HepG2 (cell line): Measurements from ENCODE around the gene SPAG6. TPM values are rescaled to one million over a fixed set of nuclear protein-coding genes. Genes with fewer than 3 reads are reported as not detected.

ENCODE experiments used
- HDAC1 ChIP-seq: sonication (generic); formaldehyde crosslinking; IDR thresholded peaks from 2 replicates; pipeline ENCODE4 v1.5.1; 2020; ENCODE audit warnings: mild to moderate bottlenecking, missing genetic modification reagents
- JUN ChIP-seq: sonication (generic); formaldehyde crosslinking; IDR thresholded peaks from 2 replicates; pipeline ENCODE4 v1.4.0; 2020; ENCODE audit warnings: mild to moderate bottlenecking, missing genetic modification reagents
- KDM6A ChIP-seq: IDR thresholded peaks from 2 replicates; pipeline ENCODE4 v1.6.1; 2016; ENCODE audit warnings: low read depth
- MAFG ChIP-seq: sonication (generic); formaldehyde crosslinking; IDR thresholded peaks from 2 replicates; pipeline ENCODE4 v1.5.1; 2020; ENCODE audit warnings: mild to moderate bottlenecking, missing genetic modification reagents
- NFE2L1 ChIP-seq: sonication (generic); formaldehyde crosslinking; IDR thresholded peaks from 2 replicates; pipeline ENCODE4 v1.4.0; 2020; ENCODE audit warnings: missing genetic modification reagents, mild to moderate bottlenecking, borderline replicate concordance
- NPAS2 ChIP-seq: sonication (generic); formaldehyde crosslinking; IDR thresholded peaks from 2 replicates; pipeline ENCODE4 v1.8.0; 2022; ENCODE audit warnings: mild to moderate bottlenecking, missing genetic modification reagents, borderline replicate concordance
- RBAK ChIP-seq: sonication (generic); formaldehyde crosslinking; IDR thresholded peaks from 2 replicates; pipeline ENCODE4 v1.5.1; 2020; ENCODE audit warnings: mild to moderate bottlenecking, missing genetic modification reagents
- REPIN1 ChIP-seq: sonication (generic); formaldehyde crosslinking; IDR thresholded peaks from 2 replicates; pipeline ENCODE4 v1.8.0; 2022; ENCODE audit warnings: missing genetic modification reagents, low read depth, mild to moderate bottlenecking, borderline replicate concordance
- SALL2 ChIP-seq: sonication (generic); formaldehyde crosslinking; IDR thresholded peaks from 2 replicates; pipeline ENCODE4 v1.8.1; 2023; ENCODE audit warnings: mild to moderate bottlenecking, missing genetic modification reagents, inconsistent platforms
- SRSF1 ChIP-seq: fragments of 200-400 bp; formaldehyde crosslinking; optimal IDR thresholded peaks from 2 replicates; pipeline ENCODE3; 2017; ENCODE audit warnings: mild to moderate bottlenecking, low read depth, low read length, moderate library complexity
- TAF1 ChIP-seq: sonication (generic); formaldehyde crosslinking; IDR thresholded peaks from 2 replicates; pipeline ENCODE4 v1.4.0; 2020; ENCODE audit warnings: missing genetic modification reagents
- THAP11 ChIP-seq: IDR thresholded peaks from 2 replicates; pipeline ENCODE4 v1.6.1; 2016; ENCODE audit warnings: missing biosample characterization, missing genetic modification reagents
- ZFP1 ChIP-seq: IDR thresholded peaks from 2 replicates; pipeline ENCODE4 v1.6.1; 2016
- ZNF468 ChIP-seq: sonication (generic); formaldehyde crosslinking; IDR thresholded peaks from 2 replicates; pipeline ENCODE4 v1.8.0; 2022; ENCODE audit warnings: mild to moderate bottlenecking, moderate library complexity, missing genetic modification reagents
- ZNF878 ChIP-seq: sonication (generic); formaldehyde crosslinking; IDR thresholded peaks from 2 replicates; pipeline ENCODE4 v1.8.1; 2023; ENCODE audit warnings: mild to moderate bottlenecking, missing genetic modification reagents, moderate library complexity
- ZSCAN21 ChIP-seq: sonication (generic); formaldehyde crosslinking; IDR thresholded peaks from 2 replicates; pipeline ENCODE4 v1.8.0; 2022; ENCODE audit warnings: mild to moderate bottlenecking, missing genetic modification reagents, moderate library complexity, borderline replicate concordance
- ZSCAN25 ChIP-seq: sonication (generic); formaldehyde crosslinking; IDR thresholded peaks from 2 replicates; pipeline ENCODE4 v1.8.0; 2022; ENCODE audit warnings: mild to moderate bottlenecking, missing genetic modification reagents
- polyA plus RNA-seq, 8 experiments: library from polyadenylated mRNA; depleted of rRNA in 3 of 8; stranded (reverse) in 7 of 8; unstranded in 1 of 8; fragments of >200 nt; fragmentation: Illumina TruSeq in 4 of 8; extraction: Trizol in 4 of 8; gene quantifications; 2 replicates each; pipeline versions ENCODE4 v1.2.1 to v1.2.3, GENCODE V29; 2011 to 2016; ENCODE audit warnings: low read depth in 4 of 8, missing spikeins in 1 of 8, mixed read lengths in 1 of 8; ENCODE audit not compliant: insufficient read depth in 1 of 8
- total RNA-seq, 5 experiments: library from RNA; depleted of rRNA; stranded (reverse); fragments of >200 nt; fragmentation: Illumina TruSeq; extraction: Trizol; gene quantifications; 2 replicates each; pipeline ENCODE4 v1.2.3, GENCODE V29; 2016; ENCODE audit warnings: low read depth in 1 of 5
- TF ChIP-seq, protein P1 (sequence below): sonication (generic); formaldehyde crosslinking; IDR thresholded peaks from 2 replicates; pipeline ENCODE4 v1.8.1; 2023; ENCODE audit warnings: mild to moderate bottlenecking, moderate library complexity, missing genetic modification reagents
- TF ChIP-seq, protein P2 (sequence below): IDR thresholded peaks from 2 replicates; pipeline ENCODE4 v1.6.1; 2016; ENCODE audit warnings: mild to moderate bottlenecking
- TF ChIP-seq, protein P3 (sequence below): IDR thresholded peaks from 2 replicates; pipeline ENCODE4 v1.6.1; 2012; ENCODE audit warnings: inconsistent platforms
- TF ChIP-seq, protein P4 (sequence below): sonication (generic); formaldehyde crosslinking; IDR thresholded peaks from 2 replicates; pipeline ENCODE4 v1.8.1; 2023; ENCODE audit warnings: missing genetic modification reagents, mild to moderate bottlenecking, borderline replicate concordance
- TF ChIP-seq, protein P5 (sequence below): sonication (generic); formaldehyde crosslinking; IDR thresholded peaks from 2 replicates; pipeline ENCODE4 v1.9.0; 2021; ENCODE audit warnings: missing genetic modification reagents, mild to moderate bottlenecking, borderline replicate concordance
- TF ChIP-seq, protein P6 (sequence below): sonication (generic); formaldehyde crosslinking; conservative IDR thresholded peaks from 2 replicates; pipeline ENCODE4 v1.4.0; 2020; ENCODE audit warnings: missing genetic modification reagents

SPAG6 gene
- total and polyA plus RNA-seq, 2 of the 13 experiments (the other 11 are each of a cell fraction or from before 2014, with no cell fraction given): not detected

DNA sequence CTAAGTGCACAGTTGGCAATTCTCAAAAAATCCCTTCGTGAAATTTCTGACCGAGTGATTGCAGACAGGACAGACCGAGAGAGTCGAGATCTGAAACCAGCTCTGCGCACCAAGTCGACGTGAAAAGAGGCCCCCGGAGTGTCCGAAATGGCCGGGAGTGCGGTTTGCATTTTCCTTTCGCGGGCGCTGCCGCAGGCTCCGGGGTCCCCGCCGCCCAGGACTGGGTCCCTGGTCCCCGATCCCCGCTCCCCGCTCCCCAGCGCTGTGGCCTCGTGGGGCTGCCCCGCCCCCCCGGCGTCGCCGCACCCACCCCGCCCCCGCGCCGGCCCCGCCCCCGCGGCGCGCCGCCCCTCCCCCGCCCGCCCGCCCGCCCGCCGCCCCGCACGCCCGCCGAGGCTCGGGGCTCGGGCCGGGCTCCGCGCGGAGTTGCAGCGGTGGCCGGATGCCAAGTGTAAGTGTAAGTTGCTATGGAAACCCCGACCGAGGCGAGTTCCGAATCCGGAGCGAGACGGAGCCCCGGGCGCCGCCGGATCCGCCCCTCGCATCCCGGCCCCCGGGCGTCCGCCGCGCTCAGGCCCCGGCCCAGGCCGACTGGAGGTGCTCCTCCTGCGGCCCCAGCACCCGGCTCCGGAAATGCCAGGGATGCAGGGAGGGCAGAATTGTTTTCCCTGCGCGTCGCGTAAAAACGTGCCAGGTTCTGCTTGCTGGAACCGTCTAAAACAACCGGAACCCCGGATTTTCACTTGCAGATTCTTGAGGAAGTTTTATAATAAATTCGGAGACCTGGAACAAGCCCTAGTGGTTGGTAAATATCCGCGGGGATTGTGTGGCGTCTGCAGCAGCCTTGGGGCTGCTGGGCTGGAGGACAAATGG lies 19.8 kb upstream of the SPAG6 start (continued):
- TF ChIP-seq ZNF468 (no peak), NPAS2 (CRISPR knock-in tag) (no peak), SALL2 (CRISPR knock-in tag) (no peak), SRSF1 (no peak), KDM6A (CRISPR knock-in tag) (no peak), JUN (CRISPR knock-in tag) (no peak), THAP11 (CRISPR knock-in tag) (0 out of 2 replicates have a peak, but pooled peaks have one; percentile 18), HDAC1 (peak; percentile 77), ZSCAN25 (CRISPR knock-in tag) (no peak), TAF1 (CRISPR knock-in tag) (no peak), ZFP1 (CRISPR knock-in tag) (no peak), NFE2L1 (CRISPR knock-in tag) (no peak), ZNF878 (CRISPR knock-in tag) (no peak), REPIN1 (CRISPR knock-in tag) (no peak), ZSCAN21 (no peak), MAFG (no peak), RBAK (CRISPR knock-in tag) (no peak)
- TF ChIP-seq, protein P1, sequence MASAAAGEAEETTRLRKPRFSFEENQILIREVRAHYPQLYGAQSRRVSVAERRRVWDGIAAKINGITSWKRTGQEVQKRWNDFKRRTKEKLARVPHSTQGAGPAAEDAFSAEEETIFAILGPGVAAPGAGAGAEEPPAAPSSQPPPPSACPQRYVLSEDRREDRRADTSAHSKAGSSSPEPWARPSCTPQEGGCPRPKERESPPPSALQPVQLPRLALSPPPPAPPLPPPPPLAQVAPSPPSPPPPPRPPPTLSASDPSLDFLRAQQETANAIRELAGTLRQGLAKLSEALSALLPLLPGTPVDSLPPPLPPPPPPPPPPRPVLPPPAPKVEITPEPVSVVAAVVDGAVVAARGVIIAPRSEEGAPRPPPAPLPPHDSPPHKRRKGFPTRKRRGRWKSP (CRISPR knock-in tag): no peak
- TF ChIP-seq, protein P2, sequence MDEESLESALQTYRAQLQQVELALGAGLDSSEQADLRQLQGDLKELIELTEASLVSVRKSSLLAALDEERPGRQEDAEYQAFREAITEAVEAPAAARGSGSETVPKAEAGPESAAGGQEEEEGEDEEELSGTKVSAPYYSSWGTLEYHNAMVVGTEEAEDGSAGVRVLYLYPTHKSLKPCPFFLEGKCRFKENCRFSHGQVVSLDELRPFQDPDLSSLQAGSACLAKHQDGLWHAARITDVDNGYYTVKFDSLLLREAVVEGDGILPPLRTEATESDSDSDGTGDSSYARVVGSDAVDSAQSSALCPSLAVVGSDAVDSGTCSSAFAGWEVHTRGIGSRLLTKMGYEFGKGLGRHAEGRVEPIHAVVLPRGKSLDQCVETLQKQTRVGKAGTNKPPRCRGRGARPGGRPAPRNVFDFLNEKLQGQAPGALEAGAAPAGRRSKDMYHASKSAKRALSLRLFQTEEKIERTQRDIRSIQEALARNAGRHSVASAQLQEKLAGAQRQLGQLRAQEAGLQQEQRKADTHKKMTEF: peak; percentile 63; the same call in 1 of the 2 replicates
- TF ChIP-seq, protein P3, sequence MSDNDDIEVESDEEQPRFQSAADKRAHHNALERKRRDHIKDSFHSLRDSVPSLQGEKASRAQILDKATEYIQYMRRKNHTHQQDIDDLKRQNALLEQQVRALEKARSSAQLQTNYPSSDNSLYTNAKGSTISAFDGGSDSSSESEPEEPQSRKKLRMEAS: peak; percentile 45; the same call in 1 of the 2 replicates
- TF ChIP-seq, protein P4, sequence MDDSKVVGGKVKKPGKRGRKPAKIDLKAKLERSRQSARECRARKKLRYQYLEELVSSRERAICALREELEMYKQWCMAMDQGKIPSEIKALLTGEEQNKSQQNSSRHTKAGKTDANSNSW (CRISPR knock-in tag): no peak
- TF ChIP-seq, protein P5, sequence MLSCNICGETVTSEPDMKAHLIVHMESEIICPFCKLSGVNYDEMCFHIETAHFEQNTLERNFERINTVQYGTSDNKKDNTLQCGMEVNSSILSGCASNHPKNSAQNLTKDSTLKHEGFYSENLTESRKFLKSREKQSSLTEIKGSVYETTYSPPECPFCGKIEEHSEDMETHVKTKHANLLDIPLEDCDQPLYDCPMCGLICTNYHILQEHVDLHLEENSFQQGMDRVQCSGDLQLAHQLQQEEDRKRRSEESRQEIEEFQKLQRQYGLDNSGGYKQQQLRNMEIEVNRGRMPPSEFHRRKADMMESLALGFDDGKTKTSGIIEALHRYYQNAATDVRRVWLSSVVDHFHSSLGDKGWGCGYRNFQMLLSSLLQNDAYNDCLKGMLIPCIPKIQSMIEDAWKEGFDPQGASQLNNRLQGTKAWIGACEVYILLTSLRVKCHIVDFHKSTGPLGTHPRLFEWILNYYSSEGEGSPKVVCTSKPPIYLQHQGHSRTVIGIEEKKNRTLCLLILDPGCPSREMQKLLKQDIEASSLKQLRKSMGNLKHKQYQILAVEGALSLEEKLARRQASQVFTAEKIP (CRISPR knock-in tag): no peak
- TF ChIP-seq, protein P6, sequence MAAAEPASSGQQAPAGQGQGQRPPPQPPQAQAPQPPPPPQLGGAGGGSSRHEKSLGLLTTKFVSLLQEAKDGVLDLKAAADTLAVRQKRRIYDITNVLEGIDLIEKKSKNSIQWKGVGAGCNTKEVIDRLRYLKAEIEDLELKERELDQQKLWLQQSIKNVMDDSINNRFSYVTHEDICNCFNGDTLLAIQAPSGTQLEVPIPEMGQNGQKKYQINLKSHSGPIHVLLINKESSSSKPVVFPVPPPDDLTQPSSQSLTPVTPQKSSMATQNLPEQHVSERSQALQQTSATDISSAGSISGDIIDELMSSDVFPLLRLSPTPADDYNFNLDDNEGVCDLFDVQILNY (CRISPR knock-in tag): no peak
